ENCODE results near the gene CLPSL2. TPM values are rescaled to one million over a fixed set of nuclear protein-coding genes. Genes with fewer than 3 reads are reported as not detected.

The CLPSL2 gene
- polyA plus RNA-seq, 2 donors: not detected

- H3K4me3 ChIP-seq (ENCODE audit: low read depth in 1 of 2, low read length in 2 of 2): no peak overlapping the region
- 57 to 85% methylated on average over 23 of the region's 23 CpGs for WGBS, 2 donors
- H3K9me3 ChIP-seq (ENCODE audit: control insufficient read depth in 2 of 2, insufficient read depth in 1 of 2, low read depth in 1 of 2, low read length in 1 of 2): no peaks in the 10 kb centered on the region
- no peak overlapping the region for H3K27ac ChIP-seq (ENCODE audit: low read depth in 2 of 2, low read length in 1 of 2)
- H3K36me3 ChIP-seq (ENCODE audit: control insufficient read depth in 2 of 2, insufficient read depth in 2 of 2, low read length in 1 of 2): no peaks in the 10 kb centered on the region
- H3K27me3 ChIP-seq (ENCODE audit: control insufficient read depth in 1 of 2, insufficient read depth in 2 of 2, low read length in 2 of 2): peaks cover 0 to 2% of the 10 kb centered on the region in 2 donors
- H3K4me1 ChIP-seq (ENCODE audit: control insufficient read depth in 2 of 2, insufficient read depth in 2 of 2, low read length in 1 of 2): no peaks in the 10 kb centered on the region
These were observed 10.7 kb upstream of the CLPSL2 start for GRCh38 chr6:35765739-35766138.

GRCh38 chr6:35769211-35769610, 7.2 kb upstream of the CLPSL2 start:
- H3K36me3 ChIP-seq (ENCODE audit: control insufficient read depth in 2 of 2, insufficient read depth in 2 of 2, low read length in 1 of 2): no peaks in the 10 kb centered on the region
- no peaks in the 10 kb centered on the region for H3K4me1 ChIP-seq (ENCODE audit: control insufficient read depth in 2 of 2, insufficient read depth in 2 of 2, low read length in 1 of 2)
- peaks cover 0 to 2% of the 10 kb centered on the region in 2 donors for H3K27me3 ChIP-seq (ENCODE audit: control insufficient read depth in 1 of 2, insufficient read depth in 2 of 2, low read length in 2 of 2)
- no peak overlapping the region for H3K4me3 ChIP-seq (ENCODE audit: low read depth in 1 of 2, low read length in 2 of 2)
- 72 to 74% methylated on average over 4 of the region's 4 CpGs for WGBS, 2 donors
- no peak overlapping the region for H3K27ac ChIP-seq (ENCODE audit: low read depth in 2 of 2, low read length in 1 of 2)
- H3K9me3 ChIP-seq (ENCODE audit: control insufficient read depth in 2 of 2, insufficient read depth in 1 of 2, low read depth in 1 of 2, low read length in 1 of 2): no peaks in the 10 kb centered on the region

GRCh38 chr6:35771343-35771627, 5.1 kb upstream of the CLPSL2 start:
- no peaks in the 10 kb centered on the region for H3K9me3 ChIP-seq (ENCODE audit: control insufficient read depth in 2 of 2, insufficient read depth in 1 of 2, low read depth in 1 of 2, low read length in 1 of 2)
- 65 to 73% methylated on average over 5 of the region's 5 CpGs for WGBS, 2 donors
- no peaks in the 10 kb centered on the region for H3K4me1 ChIP-seq (ENCODE audit: control insufficient read depth in 2 of 2, insufficient read depth in 2 of 2, low read length in 1 of 2)
- no peak overlapping the region for H3K4me3 ChIP-seq (ENCODE audit: low read depth in 1 of 2, low read length in 2 of 2)
- no peak overlapping the region for H3K27ac ChIP-seq (ENCODE audit: low read depth in 2 of 2, low read length in 1 of 2)
- H3K36me3 ChIP-seq (ENCODE audit: control insufficient read depth in 2 of 2, insufficient read depth in 2 of 2, low read length in 1 of 2): no peaks in the 10 kb centered on the region
- H3K27me3 ChIP-seq (ENCODE audit: control insufficient read depth in 1 of 2, insufficient read depth in 2 of 2, low read length in 2 of 2): no peaks in the 10 kb centered on the region

- no peak overlapping the region for H3K4me3 ChIP-seq (ENCODE audit: low read depth in 1 of 2, low read length in 2 of 2)
- no peaks in the 10 kb centered on the region for H3K9me3 ChIP-seq (ENCODE audit: control insufficient read depth in 2 of 2, insufficient read depth in 1 of 2, low read depth in 1 of 2, low read length in 1 of 2)
- H3K27me3 ChIP-seq (ENCODE audit: control insufficient read depth in 1 of 2, insufficient read depth in 2 of 2, low read length in 2 of 2): peaks cover 0 to 5% of the 10 kb centered on the region in 2 donors
- no peaks in the 10 kb centered on the region for H3K36me3 ChIP-seq (ENCODE audit: control insufficient read depth in 2 of 2, insufficient read depth in 2 of 2, low read length in 1 of 2)
- H3K27ac ChIP-seq (ENCODE audit: low read depth in 2 of 2, low read length in 1 of 2): no peak overlapping the region
- WGBS, 2 donors: 81 to 85% methylated on average over 11 of the region's 11 CpGs
- H3K4me1 ChIP-seq (ENCODE audit: control insufficient read depth in 2 of 2, insufficient read depth in 2 of 2, low read length in 1 of 2): peaks cover 0 to 5% of the 10 kb centered on the region in 2 donors
These were observed 2.1 kb upstream of the CLPSL2 start for GRCh38 chr6:35774116-35774794.

- Histone ChIP-seq H3K4me1 (ENCODE audit: control insufficient read depth in 2 of 2, insufficient read depth in 2 of 2, low read length in 1 of 2) (peaks cover 0 to 5% of the 10 kb centered on the region in 2 donors), H3K4me3 (ENCODE audit: low read depth in 1 of 2, low read length in 2 of 2) (no peak overlapping the region), H3K9me3 (ENCODE audit: control insufficient read depth in 2 of 2, insufficient read depth in 1 of 2, low read depth in 1 of 2, low read length in 1 of 2) (no peaks in the 10 kb centered on the region), H3K36me3 (ENCODE audit: control insufficient read depth in 2 of 2, insufficient read depth in 2 of 2, low read length in 1 of 2) (no peaks in the 10 kb centered on the region), H3K27ac (ENCODE audit: low read depth in 2 of 2, low read length in 1 of 2) (no peak overlapping the region), H3K27me3 (ENCODE audit: control insufficient read depth in 1 of 2, insufficient read depth in 2 of 2, low read length in 2 of 2) (peaks cover 0 to 5% of the 10 kb centered on the region in 2 donors)
- 72 to 76% methylated on average over 6 of the region's 6 CpGs for WGBS, 2 donors
These were observed 1.4 kb upstream of the CLPSL2 start for GRCh38 chr6:35775031-35775430.

GRCh38 chr6:35777356-35778102, 1.1 kb downstream of the CLPSL2 start:
- Histone ChIP-seq H3K4me1 (ENCODE audit: control insufficient read depth in 2 of 2, insufficient read depth in 2 of 2, low read length in 1 of 2) (peaks cover 0 to 5% of the 10 kb centered on the region in 2 donors), H3K27me3 (ENCODE audit: control insufficient read depth in 1 of 2, insufficient read depth in 2 of 2, low read length in 2 of 2) (peaks cover 0 to 5% of the 10 kb centered on the region in 2 donors), H3K36me3 (ENCODE audit: control insufficient read depth in 2 of 2, insufficient read depth in 2 of 2, low read length in 1 of 2) (no peaks in the 10 kb centered on the region), H3K4me3 (ENCODE audit: low read depth in 1 of 2, low read length in 2 of 2) (no peak overlapping the region), H3K27ac (ENCODE audit: low read depth in 2 of 2, low read length in 1 of 2) (no peak overlapping the region), H3K9me3 (ENCODE audit: control insufficient read depth in 2 of 2, insufficient read depth in 1 of 2, low read depth in 1 of 2, low read length in 1 of 2) (no peaks in the 10 kb centered on the region)
- 74 to 77% methylated on average over 10 of the region's 10 CpGs for WGBS, 2 donors

- 78 to 89% methylated on average over 2 of the region's 2 CpGs for WGBS, 2 donors
- Histone ChIP-seq H3K4me3 (ENCODE audit: low read depth in 1 of 2, low read length in 2 of 2) (no peak overlapping the region), H3K36me3 (ENCODE audit: control insufficient read depth in 2 of 2, insufficient read depth in 2 of 2, low read length in 1 of 2) (no peaks in the 10 kb centered on the region), H3K27me3 (ENCODE audit: control insufficient read depth in 1 of 2, insufficient read depth in 2 of 2, low read length in 2 of 2) (peaks cover 0 to 5% of the 10 kb centered on the region in 2 donors), H3K27ac (ENCODE audit: low read depth in 2 of 2, low read length in 1 of 2) (no peak overlapping the region), H3K9me3 (ENCODE audit: control insufficient read depth in 2 of 2, insufficient read depth in 1 of 2, low read depth in 1 of 2, low read length in 1 of 2) (no peaks in the 10 kb centered on the region), H3K4me1 (ENCODE audit: control insufficient read depth in 2 of 2, insufficient read depth in 2 of 2, low read length in 1 of 2) (peaks cover 0 to 5% of the 10 kb centered on the region in 2 donors)
These were observed 2.0 kb downstream of the CLPSL2 start for GRCh38 chr6:35778437-35778836.

- Histone ChIP-seq H3K27me3 (ENCODE audit: control insufficient read depth in 1 of 2, insufficient read depth in 2 of 2, low read length in 2 of 2) (peaks cover 0 to 5% of the 10 kb centered on the region in 2 donors), H3K36me3 (ENCODE audit: control insufficient read depth in 2 of 2, insufficient read depth in 2 of 2, low read length in 1 of 2) (no peaks in the 10 kb centered on the region), H3K9me3 (ENCODE audit: control insufficient read depth in 2 of 2, insufficient read depth in 1 of 2, low read depth in 1 of 2, low read length in 1 of 2) (no peaks in the 10 kb centered on the region), H3K27ac (ENCODE audit: low read depth in 2 of 2, low read length in 1 of 2) (no peak within 1 kb of the TSS), H3K4me1 (ENCODE audit: control insufficient read depth in 2 of 2, insufficient read depth in 2 of 2, low read length in 1 of 2) (peaks cover 0 to 5% of the 10 kb centered on the region in 2 donors), H3K4me3 (ENCODE audit: low read depth in 1 of 2, low read length in 2 of 2) (no peak within 1 kb of the TSS)
- WGBS, 2 donors: 82 to 85% methylated on average over 7 of the region's 7 CpGs
These were observed 4.3 kb downstream of the CLPSL2 start, which contains the start of gene CLPSL1 for GRCh38 chr6:35780719-35781118. CLPSL1 (plus strand) TSS chr6:35781019; CDS start chr6:35781111, 92 bp downstream.

GRCh38 chr6:35781290-35781689, 4.9 kb downstream of the CLPSL2 start:
- no peak overlapping the region for H3K4me3 ChIP-seq (ENCODE audit: low read depth in 1 of 2, low read length in 2 of 2)
- H3K27ac ChIP-seq (ENCODE audit: low read depth in 2 of 2, low read length in 1 of 2): no peak overlapping the region
- WGBS, 2 donors: 94 to 100% methylated on average over 2 of the region's 2 CpGs
- no peaks in the 10 kb centered on the region for H3K36me3 ChIP-seq (ENCODE audit: control insufficient read depth in 2 of 2, insufficient read depth in 2 of 2, low read length in 1 of 2)
- H3K9me3 ChIP-seq (ENCODE audit: control insufficient read depth in 2 of 2, insufficient read depth in 1 of 2, low read depth in 1 of 2, low read length in 1 of 2): no peaks in the 10 kb centered on the region
- H3K27me3 ChIP-seq (ENCODE audit: control insufficient read depth in 1 of 2, insufficient read depth in 2 of 2, low read length in 2 of 2): peaks cover 0 to 8% of the 10 kb centered on the region in 2 donors
- peaks cover 0 to 5% of the 10 kb centered on the region in 2 donors for H3K4me1 ChIP-seq (ENCODE audit: control insufficient read depth in 2 of 2, insufficient read depth in 2 of 2, low read length in 1 of 2)

All from esophagus (tissue), 2 donors.